ENCODE measurements around the gene CNTNAP2.
"Not testable (repeated sequence)": the region's sequence is repeated elsewhere in the genome, so short reads cannot be mapped to it uniquely, and the experiment has no call there.

Gene CNTNAP2

GRCh38 chr7:146889806-146890555 lies 773.4 kb downstream of the CNTNAP2 start:
- Histone ChIP-seq H3K36me3 (ENCODE audit: insufficient read depth, low read length) (no peaks in the 10 kb centered on the region), H2AFZ (ENCODE audit: low read length, unreplicated experiment) (no peak overlapping the region), H3K27me3 (ENCODE audit: insufficient read depth, low read length) (no peaks in the 10 kb centered on the region), H3K79me2 (ENCODE audit: control insufficient read depth, insufficient read depth, low read length, unreplicated experiment) (no peaks in the 10 kb centered on the region), H3K4me3 (ENCODE audit: low read depth, low read length) (no peak overlapping the region), H3K4me1 (ENCODE audit: control insufficient read depth, insufficient read depth, low read length, unreplicated experiment) (no peaks in the 10 kb centered on the region), H3K27ac (ENCODE audit: low read depth, low read length) (no peak overlapping the region)

- H3K27ac ChIP-seq (ENCODE audit: low read depth, low read length) = no peak overlapping the region
- H3K4me3 ChIP-seq (ENCODE audit: low read depth, low read length) = no peak overlapping the region
- H3K4me1 ChIP-seq (ENCODE audit: control insufficient read depth, insufficient read depth, low read length, unreplicated experiment) = no peaks in the 10 kb centered on the region
- H3K79me2 ChIP-seq (ENCODE audit: control insufficient read depth, insufficient read depth, low read length, unreplicated experiment) = no peaks in the 10 kb centered on the region
- H3K27me3 ChIP-seq (ENCODE audit: insufficient read depth, low read length) = no peaks in the 10 kb centered on the region
- H3K36me3 ChIP-seq (ENCODE audit: insufficient read depth, low read length) = no peaks in the 10 kb centered on the region
- no peak overlapping the region for H2AFZ ChIP-seq (ENCODE audit: low read length, unreplicated experiment)
These were observed 775.5 kb downstream of the CNTNAP2 start for GRCh38 chr7:146892151-146892550.

- Histone ChIP-seq H2AFZ (ENCODE audit: low read length, unreplicated experiment) (no peak overlapping the region), H3K27ac (ENCODE audit: low read depth, low read length) (no peak overlapping the region), H3K4me3 (ENCODE audit: low read depth, low read length) (no peak overlapping the region), H3K27me3 (ENCODE audit: insufficient read depth, low read length) (no peaks in the 10 kb centered on the region), H3K79me2 (ENCODE audit: control insufficient read depth, insufficient read depth, low read length, unreplicated experiment) (no peaks in the 10 kb centered on the region), H3K36me3 (ENCODE audit: insufficient read depth, low read length) (no peaks in the 10 kb centered on the region), H3K4me1 (ENCODE audit: control insufficient read depth, insufficient read depth, low read length, unreplicated experiment) (no peaks in the 10 kb centered on the region)
These were observed 778.3 kb downstream of the CNTNAP2 start for GRCh38 chr7:146894927-146895326.

- Histone ChIP-seq H2AFZ (ENCODE audit: low read length, unreplicated experiment) (no peak overlapping the region), H3K27ac (ENCODE audit: low read depth, low read length) (no peak overlapping the region), H3K79me2 (ENCODE audit: control insufficient read depth, insufficient read depth, low read length, unreplicated experiment) (no peaks in the 10 kb centered on the region), H3K4me1 (ENCODE audit: control insufficient read depth, insufficient read depth, low read length, unreplicated experiment) (no peaks in the 10 kb centered on the region), H3K27me3 (ENCODE audit: insufficient read depth, low read length) (no peaks in the 10 kb centered on the region), H3K4me3 (ENCODE audit: low read depth, low read length) (no peak overlapping the region), H3K36me3 (ENCODE audit: insufficient read depth, low read length) (no peaks in the 10 kb centered on the region)
These were observed 785.7 kb downstream of the CNTNAP2 start for GRCh38 chr7:146902266-146902665.

- no peak overlapping the region for H3K27ac ChIP-seq (ENCODE audit: low read depth, low read length)
These were observed 786.1 kb downstream of the CNTNAP2 start for GRCh38 chr7:146902728-146903127.

GRCh38 chr7:146905746-146906145 lies 789.1 kb downstream of the CNTNAP2 start:
- not testable (repeated sequence) for H3K27me3 ChIP-seq (ENCODE audit: insufficient read depth, low read length); H3K4me1 ChIP-seq (ENCODE audit: control insufficient read depth, insufficient read depth, low read length, unreplicated experiment); H2AFZ ChIP-seq (ENCODE audit: low read length, unreplicated experiment); H3K4me3 ChIP-seq (ENCODE audit: low read depth, low read length); H3K27ac ChIP-seq (ENCODE audit: low read depth, low read length); H3K79me2 ChIP-seq (ENCODE audit: control insufficient read depth, insufficient read depth, low read length, unreplicated experiment); H3K36me3 ChIP-seq (ENCODE audit: insufficient read depth, low read length)

More at GRCh38 chr7:146902728-146903127, 786.1 kb downstream of the CNTNAP2 start:
- Histone ChIP-seq H3K4me3 (ENCODE audit: low read depth, low read length) (no peak overlapping the region), H3K27me3 (ENCODE audit: insufficient read depth, low read length) (no peaks in the 10 kb centered on the region), H2AFZ (ENCODE audit: low read length, unreplicated experiment) (no peak overlapping the region), H3K36me3 (ENCODE audit: insufficient read depth, low read length) (no peaks in the 10 kb centered on the region), H3K79me2 (ENCODE audit: control insufficient read depth, insufficient read depth, low read length, unreplicated experiment) (no peaks in the 10 kb centered on the region), H3K4me1 (ENCODE audit: control insufficient read depth, insufficient read depth, low read length, unreplicated experiment) (no peaks in the 10 kb centered on the region)

- Histone ChIP-seq H3K79me2 (ENCODE audit: control insufficient read depth, insufficient read depth, low read length, unreplicated experiment) (no peaks in the 10 kb centered on the region), H3K4me1 (ENCODE audit: control insufficient read depth, insufficient read depth, low read length, unreplicated experiment) (no peaks in the 10 kb centered on the region), H3K4me3 (ENCODE audit: low read depth, low read length) (no peak overlapping the region), H3K36me3 (ENCODE audit: insufficient read depth, low read length) (no peaks in the 10 kb centered on the region), H3K27ac (ENCODE audit: low read depth, low read length) (no peak overlapping the region), H2AFZ (ENCODE audit: low read length, unreplicated experiment) (no peak overlapping the region), H3K27me3 (ENCODE audit: insufficient read depth, low read length) (no peaks in the 10 kb centered on the region)
These were observed 806.2 kb downstream of the CNTNAP2 start for GRCh38 chr7:146922782-146923181.

GRCh38 chr7:146926841-146927240 lies 810.2 kb downstream of the CNTNAP2 start:
- Histone ChIP-seq H3K4me3 (ENCODE audit: low read depth, low read length) (no peak overlapping the region), H3K79me2 (ENCODE audit: control insufficient read depth, insufficient read depth, low read length, unreplicated experiment) (no peaks in the 10 kb centered on the region), H3K4me1 (ENCODE audit: control insufficient read depth, insufficient read depth, low read length, unreplicated experiment) (no peaks in the 10 kb centered on the region), H3K27me3 (ENCODE audit: insufficient read depth, low read length) (no peaks in the 10 kb centered on the region), H3K27ac (ENCODE audit: low read depth, low read length) (no peak overlapping the region), H2AFZ (ENCODE audit: low read length, unreplicated experiment) (no peak overlapping the region), H3K36me3 (ENCODE audit: insufficient read depth, low read length) (no peaks in the 10 kb centered on the region)

GRCh38 chr7:146937836-146938235 lies 821.2 kb downstream of the CNTNAP2 start:
- Histone ChIP-seq H3K27me3 (ENCODE audit: insufficient read depth, low read length) (no peaks in the 10 kb centered on the region), H3K79me2 (ENCODE audit: control insufficient read depth, insufficient read depth, low read length, unreplicated experiment) (no peaks in the 10 kb centered on the region), H3K27ac (ENCODE audit: low read depth, low read length) (no peak overlapping the region), H3K4me1 (ENCODE audit: control insufficient read depth, insufficient read depth, low read length, unreplicated experiment) (no peaks in the 10 kb centered on the region), H2AFZ (ENCODE audit: low read length, unreplicated experiment) (no peak overlapping the region), H3K36me3 (ENCODE audit: insufficient read depth, low read length) (no peaks in the 10 kb centered on the region), H3K4me3 (ENCODE audit: low read depth, low read length) (no peak overlapping the region)

GRCh38 chr7:146943483-146943882 lies 826.9 kb downstream of the CNTNAP2 start:
- no peaks in the 10 kb centered on the region for H3K27me3 ChIP-seq (ENCODE audit: insufficient read depth, low read length)
- no peaks in the 10 kb centered on the region for H3K4me1 ChIP-seq (ENCODE audit: control insufficient read depth, insufficient read depth, low read length, unreplicated experiment)
- H3K27ac ChIP-seq (ENCODE audit: low read depth, low read length) = no peak overlapping the region
- no peaks in the 10 kb centered on the region for H3K79me2 ChIP-seq (ENCODE audit: control insufficient read depth, insufficient read depth, low read length, unreplicated experiment)
- H3K4me3 ChIP-seq (ENCODE audit: low read depth, low read length) = no peak overlapping the region
- H2AFZ ChIP-seq (ENCODE audit: low read length, unreplicated experiment) = no peak overlapping the region
- no peaks in the 10 kb centered on the region for H3K36me3 ChIP-seq (ENCODE audit: insufficient read depth, low read length)

GRCh38 chr7:146948703-146949102 lies 832.1 kb downstream of the CNTNAP2 start:
- H3K27ac ChIP-seq (ENCODE audit: low read depth, low read length) = no peak overlapping the region
- H3K79me2 ChIP-seq (ENCODE audit: control insufficient read depth, insufficient read depth, low read length, unreplicated experiment) = no peaks in the 10 kb centered on the region
- H3K4me1 ChIP-seq (ENCODE audit: control insufficient read depth, insufficient read depth, low read length, unreplicated experiment) = no peaks in the 10 kb centered on the region
- no peak overlapping the region for H2AFZ ChIP-seq (ENCODE audit: low read length, unreplicated experiment)
- no peaks in the 10 kb centered on the region for H3K27me3 ChIP-seq (ENCODE audit: insufficient read depth, low read length)
- H3K36me3 ChIP-seq (ENCODE audit: insufficient read depth, low read length) = no peaks in the 10 kb centered on the region
- no peak overlapping the region for H3K4me3 ChIP-seq (ENCODE audit: low read depth, low read length)
